IPS-15b (cell line): ENCODE measurements around the gene MYO5C.
"Not testable (repeated sequence)": the region's sequence is repeated elsewhere in the genome, so short reads cannot be mapped to it uniquely, and the experiment has no call there.

Experiments
- H3K27me3 ChIP-seq: one replicate; pipeline ENCODE4 v1.6.1; 2013; ENCODE audit warnings: low read length; ENCODE audit not compliant: control insufficient read depth, insufficient read depth
- H3K36me3 ChIP-seq: one replicate; pipeline ENCODE4 v1.6.1; 2013; ENCODE audit warnings: low read length; ENCODE audit not compliant: control insufficient read depth, insufficient read depth
- H3K4me1 ChIP-seq: one replicate; pipeline ENCODE4 v1.6.1; 2013; ENCODE audit warnings: mild to moderate bottlenecking, low read length; ENCODE audit not compliant: control insufficient read depth, insufficient read depth
- H3K4me3 ChIP-seq: one replicate; pipeline ENCODE4 v1.5.1; 2013; ENCODE audit warnings: low read depth, low read length
- H3K9ac ChIP-seq: one replicate; pipeline ENCODE4 v1.6.1; 2013; ENCODE audit warnings: low read depth, mild to moderate bottlenecking, low read length
- H3K9me3 ChIP-seq: one replicate; pipeline ENCODE4 v1.6.1; 2013; ENCODE audit warnings: mild to moderate bottlenecking, low read length; ENCODE audit not compliant: control insufficient read depth, insufficient read depth

Gene MYO5C

GRCh38 chr15:52251144-52251860, 44.3 kb downstream of the MYO5C start:
- Histone ChIP-seq H3K27me3 (no peaks in the 10 kb centered on the region), H3K9me3 (no peaks in the 10 kb centered on the region), H3K4me3 (no peak overlapping the region), H3K4me1 (no peaks in the 10 kb centered on the region), H3K9ac (no peak overlapping the region), H3K36me3 (peaks cover under 1% of the 10 kb centered on the region)

GRCh38 chr15:52247461-52247860, 48.1 kb downstream of the MYO5C start:
- Histone ChIP-seq H3K9ac (no peak overlapping the region), H3K27me3 (no peaks in the 10 kb centered on the region), H3K9me3 (no peaks in the 10 kb centered on the region), H3K4me1 (no peaks in the 10 kb centered on the region), H3K36me3 (peaks cover 7% of the 10 kb centered on the region), H3K4me3 (no peak overlapping the region)

GRCh38 chr15:52246686-52247431, 48.7 kb downstream of the MYO5C start:
- Histone ChIP-seq H3K9me3 (no peaks in the 10 kb centered on the region), H3K4me1 (no peaks in the 10 kb centered on the region), H3K9ac (no peak overlapping the region), H3K36me3 (peaks cover 7% of the 10 kb centered on the region), H3K4me3 (no peak overlapping the region), H3K27me3 (no peaks in the 10 kb centered on the region)

- Histone ChIP-seq H3K9ac (no peak overlapping the region), H3K27me3 (no peaks in the 10 kb centered on the region), H3K9me3 (no peaks in the 10 kb centered on the region), H3K4me3 (no peak overlapping the region), H3K36me3 (peaks cover 16% of the 10 kb centered on the region), H3K4me1 (no peaks in the 10 kb centered on the region)
These were observed 51.7 kb downstream of the MYO5C start for GRCh38 chr15:52243697-52244555.

- Histone ChIP-seq H3K36me3 (peaks cover 16% of the 10 kb centered on the region), H3K4me3 (no peak overlapping the region), H3K4me1 (no peaks in the 10 kb centered on the region), H3K9me3 (no peaks in the 10 kb centered on the region), H3K9ac (no peak overlapping the region), H3K27me3 (no peaks in the 10 kb centered on the region)
These were observed 52.3 kb downstream of the MYO5C start for GRCh38 chr15:52243286-52243685.

GRCh38 chr15:52241489-52241888, 54.1 kb downstream of the MYO5C start:
- no peaks in the 10 kb centered on the region for H3K4me1 ChIP-seq
- H3K9ac ChIP-seq: no peak overlapping the region
- no peaks in the 10 kb centered on the region for H3K27me3 ChIP-seq
- H3K36me3 ChIP-seq: peaks cover 16% of the 10 kb centered on the region
- H3K4me3 ChIP-seq: no peak overlapping the region
- no peaks in the 10 kb centered on the region for H3K9me3 ChIP-seq

- Histone ChIP-seq H3K4me1 (no peaks in the 10 kb centered on the region), H3K4me3 (no peak overlapping the region), H3K27me3 (no peaks in the 10 kb centered on the region), H3K36me3 (peaks cover 17% of the 10 kb centered on the region), H3K9me3 (no peaks in the 10 kb centered on the region), H3K9ac (no peak overlapping the region)
These were observed 55.4 kb downstream of the MYO5C start for GRCh38 chr15:52240166-52240565.

- H3K4me1 ChIP-seq, H3K4me3 ChIP-seq, H3K27me3 ChIP-seq, H3K9me3 ChIP-seq, H3K9ac ChIP-seq: not testable (repeated sequence)
- peaks cover 17% of the 10 kb centered on the region for H3K36me3 ChIP-seq
These were observed 56.5 kb downstream of the MYO5C start for GRCh38 chr15:52238989-52239525.

GRCh38 chr15:52238149-52238548, 57.5 kb downstream of the MYO5C start:
- Histone ChIP-seq H3K4me1 (no peaks in the 10 kb centered on the region), H3K9ac (no peak overlapping the region), H3K4me3 (no peak overlapping the region), H3K9me3 (no peaks in the 10 kb centered on the region), H3K27me3 (no peaks in the 10 kb centered on the region), H3K36me3 (peaks cover 12% of the 10 kb centered on the region)

GRCh38 chr15:52236013-52236412, 59.6 kb downstream of the MYO5C start:
- peaks cover 15% of the 10 kb centered on the region for H3K36me3 ChIP-seq
- H3K9ac ChIP-seq: no peak overlapping the region
- H3K4me1 ChIP-seq: no peaks in the 10 kb centered on the region
- H3K9me3 ChIP-seq: no peaks in the 10 kb centered on the region
- H3K4me3 ChIP-seq: no peak overlapping the region
- no peaks in the 10 kb centered on the region for H3K27me3 ChIP-seq

- no peaks in the 10 kb centered on the region for H3K4me1 ChIP-seq
- H3K4me3 ChIP-seq: no peak overlapping the region
- H3K9me3 ChIP-seq: no peaks in the 10 kb centered on the region
- peaks cover 15% of the 10 kb centered on the region for H3K36me3 ChIP-seq
- H3K9ac ChIP-seq: no peak overlapping the region
- no peaks in the 10 kb centered on the region for H3K27me3 ChIP-seq
These were observed 60.7 kb downstream of the MYO5C start for GRCh38 chr15:52234596-52235541.
